HG03196 (cell line): ENCODE data around the gene ZNF92.
A peak's percentile ranks its signal among the peaks of the same experiment; 100 is the strongest.
"Not testable (repeated sequence)": the region's sequence is repeated elsewhere in the genome, so short reads cannot be mapped to it uniquely, and the experiment has no call there.

Experiments used
- ATAC-seq: cut with Tn5 transposase; IDR thresholded peaks from one replicate; pipeline ENCODE4 v1.9.1; 2021; ENCODE audit not compliant: unreplicated experiment

The ZNF92 gene

DNA sequence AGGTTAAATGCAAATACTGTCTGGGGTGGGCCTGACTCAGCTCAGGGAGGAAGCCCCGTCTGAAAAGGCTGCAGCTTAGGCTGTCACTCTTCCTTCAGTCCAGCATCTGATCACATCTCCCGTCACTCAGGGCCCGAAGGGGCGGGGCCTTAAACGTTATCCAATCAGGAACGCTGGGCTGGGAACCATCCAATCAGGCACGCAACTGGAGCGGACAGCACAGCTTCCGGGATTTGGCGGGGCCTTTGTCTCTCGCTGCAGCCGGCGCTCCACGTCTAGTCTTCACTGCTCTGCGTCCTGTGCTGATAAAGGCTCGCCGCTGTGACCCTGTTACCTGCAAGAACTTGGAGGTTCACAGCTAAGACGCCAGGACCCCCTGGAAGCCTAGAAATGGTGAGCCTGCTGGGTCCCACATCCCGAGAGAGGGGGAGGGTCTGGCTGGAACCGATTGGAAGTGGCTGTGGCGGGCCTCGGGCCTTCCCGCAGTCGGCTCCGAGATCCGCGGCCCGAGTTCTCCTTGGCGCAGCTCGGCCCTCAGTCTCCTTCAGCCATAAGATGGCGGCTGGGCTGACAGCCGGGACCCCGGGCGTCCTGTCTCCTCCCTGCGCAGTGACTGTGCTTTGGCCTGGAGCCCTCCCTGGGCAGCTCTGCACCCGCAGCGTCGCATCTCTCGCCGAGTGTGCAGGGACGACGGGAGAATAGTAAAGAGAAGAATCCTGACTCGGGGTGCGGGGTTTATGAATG, at the start of gene ZNF92:
ZNF92 (plus strand) TSS at position 248 of the 744 bp plus-strand sequence; CDS start at position 391, 143 bp downstream.
- peak; percentile 100 for ATAC-seq

DNA sequence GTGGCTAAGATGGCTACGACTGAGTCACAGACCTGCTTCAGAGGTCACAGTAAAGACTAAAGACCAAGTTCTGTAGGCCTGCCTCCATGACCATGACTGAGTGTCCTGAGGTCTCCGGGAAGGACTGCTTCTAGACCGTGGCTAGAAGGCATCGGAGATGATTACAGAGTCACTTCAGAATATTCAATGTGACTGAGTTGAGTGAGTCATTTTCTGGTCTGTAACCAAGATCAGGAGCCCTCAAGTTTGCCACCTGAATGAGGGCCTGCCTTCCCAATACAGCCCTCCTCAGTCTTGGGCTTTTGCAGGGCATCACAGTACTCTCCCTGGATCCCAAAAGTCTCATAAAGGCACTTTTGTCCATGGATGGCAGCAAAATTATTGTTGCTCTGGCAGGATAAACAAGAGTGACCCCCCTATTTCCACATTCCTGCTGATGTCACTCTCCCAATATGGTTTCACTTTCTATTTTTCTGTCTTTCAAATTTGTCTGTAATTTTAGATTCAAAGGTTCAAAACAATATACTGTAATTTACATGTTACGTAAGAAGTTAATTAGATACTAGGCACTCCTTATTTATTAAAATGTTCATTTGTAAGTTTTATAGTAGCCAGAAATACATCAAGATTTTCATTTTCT, 47.7 kb upstream of the ZNF92 start:
- ATAC-seq = no peak

DNA sequence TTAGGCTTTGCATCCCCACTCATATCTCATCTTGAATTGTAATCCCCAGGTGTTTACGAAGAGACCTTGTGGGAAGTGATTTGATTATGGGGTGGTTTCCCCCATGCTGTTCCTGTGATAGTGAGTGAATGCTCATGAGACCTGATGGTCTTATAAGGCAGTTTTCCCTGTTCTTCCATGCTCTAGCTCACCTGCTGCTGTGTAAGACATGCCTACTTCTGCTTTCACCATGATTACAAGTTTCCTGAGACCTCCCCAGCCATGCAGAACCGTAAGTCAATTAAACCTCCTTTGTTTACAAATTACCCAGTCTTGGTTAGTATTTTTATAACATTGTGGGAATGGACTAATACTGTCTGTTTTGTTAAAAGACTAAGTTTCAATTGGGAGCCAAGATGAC, 35.3 kb upstream of the ZNF92 start:
- no peak for ATAC-seq

- no peak for ATAC-seq
These were observed 34.4 kb upstream of the ZNF92 start for GRCh38 chr7:65339257-65339656.

- ATAC-seq = no peak
These were observed 30.7 kb upstream of the ZNF92 start for GRCh38 chr7:65342723-65343629.

- ATAC-seq = not testable (repeated sequence)
These were observed 29.1 kb upstream of the ZNF92 start for GRCh38 chr7:65344541-65344940.

DNA sequence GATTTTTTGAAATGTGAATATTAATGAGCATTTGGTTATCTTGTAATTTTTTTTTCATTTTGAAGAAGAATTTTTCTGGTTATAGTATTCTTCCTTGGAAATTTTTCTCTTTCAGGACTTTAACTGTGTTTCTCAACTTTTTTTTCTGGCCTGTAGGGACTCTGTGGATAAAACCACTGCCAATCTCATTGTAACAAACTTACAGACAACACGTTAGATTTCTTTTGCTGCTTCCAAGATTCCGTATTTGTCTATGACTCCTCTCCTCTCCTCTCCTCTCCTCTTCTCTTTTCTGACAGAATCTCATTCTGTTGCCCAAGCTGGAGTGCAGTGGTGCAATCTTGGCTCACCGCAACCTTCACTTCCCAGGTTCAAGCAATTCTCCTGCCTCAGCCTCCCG, 19.4 kb upstream of the ZNF92 start:
- ATAC-seq = no peak

DNA sequence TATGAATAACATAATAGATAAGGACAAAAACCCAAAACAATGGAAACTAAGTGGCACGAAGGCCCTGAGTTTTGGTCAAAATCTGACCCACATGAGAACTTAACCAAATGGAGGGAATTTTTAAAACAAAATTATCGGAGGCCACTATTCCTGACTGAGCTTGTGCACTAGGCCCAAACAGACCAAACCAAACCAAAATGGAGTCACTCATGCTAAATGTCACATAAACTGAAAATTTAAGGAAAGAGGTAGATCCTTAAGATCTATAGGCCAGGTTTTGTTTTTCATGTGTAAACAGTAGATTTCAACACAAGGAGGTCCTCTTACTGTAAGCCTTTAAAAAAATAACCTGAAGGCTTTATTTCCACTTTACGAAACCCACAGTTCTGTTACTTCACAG, 3.8 kb upstream of the ZNF92 start:
- ATAC-seq = no peak

DNA sequence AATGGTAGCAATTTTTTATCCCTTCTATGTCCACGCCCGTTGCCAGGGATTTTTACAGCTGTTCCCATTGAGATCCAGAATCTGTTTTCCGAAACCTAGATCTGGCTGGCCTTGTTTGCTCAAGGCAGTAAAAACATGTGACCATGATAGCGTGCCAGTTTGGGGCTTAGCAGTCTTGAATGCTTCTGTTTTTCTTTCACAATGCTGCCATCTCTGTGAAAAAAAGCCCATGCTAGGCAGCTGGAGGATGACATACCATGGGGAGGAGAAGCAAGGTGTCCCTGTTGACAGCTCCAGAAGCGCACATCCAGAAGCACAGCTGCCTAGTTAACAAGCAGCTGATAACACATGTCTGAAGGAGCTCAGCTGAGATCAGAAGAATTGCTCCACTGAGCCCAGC, 2.2 kb upstream of the ZNF92 start:
- no peak for ATAC-seq

- no peak for ATAC-seq
These were observed 5.7 kb downstream of the ZNF92 start for GRCh38 chr7:65379318-65379717.

- ATAC-seq = no peak
These were observed 8.1 kb downstream of the ZNF92 start for GRCh38 chr7:65381742-65382141.

GRCh38 chr7:65382452-65382851, 8.8 kb downstream of the ZNF92 start:
- no peak for ATAC-seq

- ATAC-seq = no peak
These were observed 14.2 kb downstream of the ZNF92 start for GRCh38 chr7:65387891-65388290.

DNA sequence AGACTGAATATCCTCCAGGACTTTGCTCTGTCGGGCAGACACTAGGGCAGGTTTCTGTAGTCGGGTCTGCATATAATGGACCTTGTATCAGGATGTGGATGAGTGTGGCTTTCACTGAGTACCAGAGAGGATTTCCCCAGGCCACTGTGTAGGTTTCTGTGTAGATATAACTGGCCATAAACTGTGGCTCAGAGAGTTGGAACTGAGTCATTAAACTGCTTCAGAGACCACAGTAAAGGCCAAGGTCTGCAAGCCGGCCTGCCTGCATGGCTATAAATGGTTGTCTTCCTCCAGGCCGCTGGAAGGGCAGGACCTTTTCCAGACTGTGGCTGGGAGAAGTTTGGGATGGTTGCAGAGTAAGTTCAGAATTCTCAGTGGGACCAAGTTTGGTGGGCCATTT, 16.9 kb downstream of the ZNF92 start:
- ATAC-seq = peak; percentile 75

DNA sequence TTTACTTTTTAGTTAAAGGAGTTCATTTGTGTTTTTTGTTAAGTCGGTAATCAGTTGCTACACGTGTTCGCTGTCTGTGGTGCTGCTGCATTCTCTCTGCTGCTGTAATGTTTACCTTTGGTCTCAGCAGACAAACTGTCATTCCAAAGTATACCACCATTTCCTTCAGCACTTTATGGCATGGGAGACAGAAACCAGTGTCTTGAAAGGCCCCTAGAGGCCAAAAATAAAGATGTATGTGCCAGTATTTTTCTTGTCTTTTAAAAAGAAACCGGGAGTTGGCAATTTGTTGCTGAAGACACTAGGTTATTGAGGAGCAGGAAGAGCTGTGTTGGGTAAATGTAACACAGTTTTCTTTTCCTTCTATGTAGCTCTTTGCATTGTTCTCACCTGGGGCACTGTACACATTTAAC, 24.1 kb downstream of the ZNF92 start:
- ATAC-seq = no peak

- not testable (repeated sequence) for ATAC-seq
These were observed 25.0 kb downstream of the ZNF92 start for GRCh38 chr7:65398671-65399070.

DNA sequence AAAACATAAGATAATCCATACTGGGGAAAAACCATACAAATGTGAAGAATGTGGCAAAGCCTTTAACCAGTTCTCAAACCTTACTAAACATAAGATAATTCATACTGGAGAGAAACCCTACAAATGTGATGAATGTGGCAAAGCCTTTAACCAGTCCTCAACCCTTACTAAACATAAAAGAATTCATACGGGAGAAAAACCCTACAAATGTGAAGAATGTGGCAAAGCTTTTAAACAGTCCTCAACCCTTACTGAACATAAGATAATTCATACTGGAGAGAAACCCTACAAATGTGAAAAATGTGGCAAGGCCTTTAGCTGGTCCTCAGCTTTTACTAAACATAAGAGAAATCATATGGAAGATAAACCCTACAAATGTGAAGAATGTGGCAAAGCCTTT, 25.4 kb downstream of the ZNF92 start:
- not testable (repeated sequence) for ATAC-seq

DNA sequence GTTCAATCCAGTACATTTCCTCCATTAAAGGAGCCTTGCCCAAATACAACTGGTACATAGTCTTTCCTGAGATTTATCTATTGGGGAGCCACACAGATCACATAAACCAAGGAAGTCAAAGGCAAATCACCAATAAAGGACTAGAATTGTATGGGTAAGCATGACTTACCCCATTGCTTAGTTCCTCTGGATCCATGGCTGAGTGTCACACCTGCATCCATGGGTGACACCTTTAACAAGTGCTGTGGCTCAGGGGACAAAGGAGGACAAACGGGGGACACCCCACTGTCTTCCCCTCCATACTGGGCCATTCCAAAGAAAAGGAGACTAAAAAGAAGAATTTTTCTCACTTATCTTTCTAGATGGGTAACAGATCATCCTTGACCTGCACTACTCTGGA, 30.4 kb downstream of the ZNF92 start:
- no peak for ATAC-seq

DNA sequence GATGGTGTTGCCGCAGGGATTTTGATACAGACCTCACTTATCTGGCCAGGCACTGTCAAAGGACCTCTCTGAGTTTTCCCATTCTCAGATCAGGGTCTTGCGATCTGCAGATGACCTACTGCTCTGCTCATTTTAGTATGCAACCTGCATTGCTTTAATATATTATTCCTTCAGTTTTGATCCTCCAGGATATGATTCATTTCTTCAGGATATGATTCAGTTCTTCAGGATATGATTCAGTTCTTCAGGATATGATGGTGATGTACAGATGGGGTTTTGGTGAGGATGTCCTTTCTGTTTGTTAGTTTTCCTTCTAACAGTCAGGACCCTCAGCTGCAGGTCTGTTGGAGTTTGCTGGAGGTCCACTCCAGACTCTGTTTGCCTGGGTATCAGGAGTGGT, 33.1 kb downstream of the ZNF92 start:
- ATAC-seq = not testable (repeated sequence)

DNA sequence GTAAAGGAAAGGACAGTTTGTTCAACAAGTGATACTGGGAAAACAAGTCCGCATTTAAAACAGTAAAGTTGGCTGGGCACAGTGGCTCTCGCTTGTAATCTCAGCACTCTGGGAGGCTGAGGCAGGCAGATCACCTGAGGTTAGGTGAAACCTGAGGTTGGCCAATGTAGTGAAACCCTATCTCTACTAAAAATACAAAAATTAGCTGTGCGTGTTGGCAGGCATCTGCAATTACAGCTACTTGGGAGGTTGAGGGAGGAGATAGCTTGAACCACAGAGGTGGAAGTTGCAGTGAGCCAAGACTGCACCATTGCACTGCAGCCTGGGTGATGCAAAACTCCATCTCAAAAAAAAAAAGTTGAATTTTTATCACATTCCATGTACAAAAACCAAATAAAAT, 35.7 kb downstream of the ZNF92 start:
- ATAC-seq = no peak

DNA sequence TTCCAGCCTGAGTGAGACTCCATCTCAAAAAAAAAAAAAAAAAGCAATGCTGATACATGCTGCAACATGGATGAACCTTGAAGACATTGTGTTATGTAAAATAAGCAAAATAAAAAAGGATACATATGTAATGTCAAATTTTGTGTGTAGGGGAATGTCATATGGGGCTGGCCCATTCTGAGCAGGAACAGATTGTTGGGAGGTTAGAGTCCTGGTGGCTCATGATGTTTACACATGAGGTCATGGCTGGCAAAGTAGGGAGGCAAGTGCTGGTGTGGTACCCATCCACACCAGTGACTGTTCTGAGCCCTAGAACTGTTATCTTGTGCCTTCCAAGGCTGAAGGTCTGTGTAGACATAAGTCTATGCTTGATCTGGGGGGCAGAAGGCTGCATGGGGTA, 37.6 kb downstream of the ZNF92 start:
- ATAC-seq = no peak

DNA sequence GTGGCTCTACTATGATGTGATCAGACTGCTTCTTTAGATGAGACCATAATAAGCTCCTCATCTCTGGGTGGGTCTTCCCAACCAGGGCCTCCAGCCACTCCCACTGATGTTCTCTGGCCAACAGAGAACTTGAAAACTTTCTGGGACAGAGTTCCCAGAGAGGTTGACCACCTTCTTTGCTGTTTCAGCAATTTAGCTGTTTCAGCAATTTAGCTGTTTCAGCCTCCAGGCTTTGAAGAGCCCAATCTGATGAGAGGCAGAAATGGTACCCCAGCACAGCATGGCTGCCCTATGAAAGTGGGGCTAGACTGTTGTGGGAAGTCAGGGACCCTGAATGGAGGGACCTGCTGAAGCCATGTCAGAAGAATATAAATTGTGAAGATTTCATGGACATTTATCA, 49.0 kb downstream of the ZNF92 start:
- no peak for ATAC-seq
